ENCODE measurements around the gene PLXDC1.
"Not testable (repeated sequence)": the region's sequence is repeated elsewhere in the genome, so short reads cannot be mapped to it uniquely, and the experiment has no call there.

Gene PLXDC1

DNA sequence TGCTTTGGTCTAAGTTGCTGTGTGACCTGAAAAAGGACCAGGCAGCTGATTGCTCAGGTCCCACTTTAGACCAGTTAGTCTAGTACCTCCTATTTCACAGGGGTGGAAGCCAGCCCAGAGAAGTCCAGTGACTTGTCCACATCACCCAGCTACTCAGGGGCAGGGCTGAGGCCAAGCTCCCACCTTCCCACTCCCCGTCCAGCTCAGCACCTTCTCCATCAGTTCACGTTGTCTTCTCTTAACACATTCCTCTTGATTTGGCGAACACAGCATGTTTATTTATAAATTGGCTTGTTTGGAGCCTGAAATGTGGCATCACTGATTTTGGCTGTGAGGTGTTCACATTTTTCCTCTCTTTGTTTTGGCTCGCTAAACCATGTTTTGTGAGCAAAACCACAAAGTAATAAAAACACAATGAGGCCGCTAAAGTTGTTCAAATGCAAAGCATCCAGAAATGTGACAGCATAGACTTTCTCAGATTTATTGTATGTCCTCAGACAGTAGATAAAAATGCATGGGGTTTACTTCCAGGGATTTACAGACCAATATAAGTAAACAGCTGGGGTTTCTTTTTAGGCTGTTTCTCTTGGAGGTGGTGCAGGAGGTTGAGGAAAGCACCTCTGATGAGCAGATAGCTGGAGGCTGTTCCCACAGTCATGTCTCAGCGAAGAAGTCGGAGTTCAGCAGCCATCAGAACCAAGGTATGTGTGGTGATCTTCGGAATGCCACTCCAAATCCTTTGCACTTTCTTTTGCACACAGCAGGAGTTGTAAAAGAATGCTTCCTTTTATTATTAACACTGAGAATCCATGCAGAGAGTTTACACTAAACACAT lies 88.4 kb downstream of the PLXDC1 start:
- no peak for DNase-seq (ENCODE audit: low read depth)

DNA sequence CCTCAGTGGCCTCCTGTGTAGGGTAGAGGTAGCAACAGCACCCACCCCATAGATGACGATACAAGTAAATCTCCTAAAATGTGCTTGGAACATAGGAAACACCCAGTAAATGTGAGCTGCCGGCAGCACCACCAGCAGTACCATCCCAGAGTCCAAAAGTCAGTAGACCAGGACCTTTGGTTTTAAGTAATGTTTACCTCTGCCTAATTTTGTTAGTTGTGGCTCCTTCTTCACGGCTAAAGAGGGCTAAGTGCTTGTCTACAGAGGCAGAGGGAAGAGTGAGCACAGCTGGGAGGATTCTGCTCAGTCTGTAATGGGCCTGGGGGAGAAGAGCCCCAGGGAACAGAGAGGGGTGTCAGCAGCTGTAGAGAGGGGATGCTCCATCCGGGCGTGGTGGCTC lies 92.9 kb downstream of the PLXDC1 start:
- DNase-seq (ENCODE audit: low read depth): no peak

DNA sequence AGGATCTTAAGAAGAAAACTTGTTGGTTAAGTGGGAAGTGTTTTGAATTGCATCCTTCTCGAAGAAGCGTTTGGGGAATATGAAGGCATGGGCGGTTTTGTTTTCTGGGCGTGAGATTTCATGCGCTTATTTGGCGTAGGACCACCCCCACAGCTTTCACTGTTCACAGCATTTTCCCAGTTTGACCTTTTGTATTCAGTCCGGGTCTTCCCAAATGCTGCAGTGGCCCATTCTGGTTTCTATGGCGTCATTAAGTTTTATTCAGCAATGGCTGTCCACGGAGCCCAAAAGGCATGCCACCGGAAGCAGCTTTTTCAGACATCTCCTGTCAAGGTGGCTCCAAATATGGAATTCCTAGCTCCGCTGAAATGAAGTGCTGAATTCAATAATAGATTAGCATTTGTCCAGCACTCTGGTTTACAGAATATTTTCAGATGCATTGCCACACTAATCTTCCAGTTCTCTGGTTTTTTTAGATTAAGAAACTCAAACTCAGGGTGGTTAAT lies 93.7 kb downstream of the PLXDC1 start:
- DNase-seq (ENCODE audit: low read depth): no peak

DNA sequence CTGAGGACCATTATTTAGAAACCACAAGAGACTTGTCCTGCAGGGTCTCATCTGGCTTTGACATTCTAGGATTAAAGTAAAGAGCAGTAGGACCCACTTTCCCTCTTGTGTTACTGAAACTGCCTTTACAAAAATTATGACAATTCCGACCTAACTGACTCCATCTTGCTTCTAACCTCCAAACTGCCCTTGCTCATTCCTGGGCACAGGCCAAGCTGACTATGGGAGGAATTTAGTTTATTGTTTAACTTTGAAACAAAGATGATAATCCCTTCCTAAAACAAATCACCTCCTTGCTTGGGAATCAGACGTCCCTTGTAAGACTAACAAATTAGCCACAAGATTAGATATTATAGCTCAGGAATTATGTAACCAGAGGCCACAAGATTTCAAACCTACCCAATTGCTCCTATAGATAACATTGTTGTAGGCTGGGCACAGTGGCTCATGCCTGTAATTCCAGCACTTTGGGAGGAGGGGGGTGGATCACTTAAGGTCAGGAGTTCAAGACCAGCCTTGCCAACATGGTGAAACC lies 97.3 kb downstream of the PLXDC1 start:
- DNase-seq (ENCODE audit: low read depth): no peak

DNA sequence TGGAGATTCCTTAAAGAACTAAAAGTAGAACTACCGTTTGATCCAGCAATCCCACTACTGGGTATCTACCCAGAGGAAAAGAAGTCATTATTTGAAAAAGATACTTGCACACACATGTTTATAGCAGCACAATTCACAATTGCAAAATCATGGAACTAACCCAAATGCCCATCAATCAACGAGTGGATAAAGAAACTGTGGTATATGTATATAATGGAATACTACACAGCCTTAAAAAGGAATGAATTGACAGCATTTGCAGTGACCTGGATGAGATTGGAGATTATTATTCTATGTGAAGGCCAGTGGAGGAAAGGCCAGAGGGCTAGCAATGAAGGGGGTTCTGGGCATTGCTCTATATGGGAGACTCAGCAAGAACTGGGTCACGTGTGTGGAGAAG lies 99.0 kb downstream of the PLXDC1 start:
- DNase-seq (ENCODE audit: low read depth): not testable (repeated sequence)

DNA sequence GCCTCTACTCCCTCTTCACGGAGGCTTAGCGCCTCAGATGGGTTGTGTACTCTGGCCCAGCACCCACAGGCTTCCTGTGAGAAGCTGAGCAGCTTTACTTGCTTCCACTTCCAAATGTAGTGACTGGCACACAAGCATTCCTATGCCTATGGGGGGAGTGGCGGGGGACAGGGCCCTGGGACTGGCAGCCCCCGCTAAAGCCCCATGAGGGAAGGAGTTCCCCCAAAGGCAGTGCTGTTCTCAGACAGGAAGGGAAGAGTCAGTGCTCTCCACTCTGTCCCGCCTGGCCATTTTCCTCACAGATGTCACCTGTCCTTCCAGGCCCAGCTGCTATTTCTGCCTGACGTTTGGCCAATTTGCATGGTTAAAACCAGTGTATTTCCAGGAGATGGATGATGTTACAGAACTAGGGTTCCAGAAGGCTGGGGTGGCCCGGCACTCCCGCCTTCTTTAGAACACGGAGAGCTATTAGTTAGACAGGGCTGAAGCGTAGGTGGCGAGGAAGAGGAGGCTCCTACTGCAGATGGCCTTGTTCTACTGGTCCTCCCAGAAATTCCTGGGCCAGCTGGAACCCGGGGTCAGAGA lies 100.3 kb downstream of the PLXDC1 start:
- DNase-seq (ENCODE audit: low read depth): no peak

DNA sequence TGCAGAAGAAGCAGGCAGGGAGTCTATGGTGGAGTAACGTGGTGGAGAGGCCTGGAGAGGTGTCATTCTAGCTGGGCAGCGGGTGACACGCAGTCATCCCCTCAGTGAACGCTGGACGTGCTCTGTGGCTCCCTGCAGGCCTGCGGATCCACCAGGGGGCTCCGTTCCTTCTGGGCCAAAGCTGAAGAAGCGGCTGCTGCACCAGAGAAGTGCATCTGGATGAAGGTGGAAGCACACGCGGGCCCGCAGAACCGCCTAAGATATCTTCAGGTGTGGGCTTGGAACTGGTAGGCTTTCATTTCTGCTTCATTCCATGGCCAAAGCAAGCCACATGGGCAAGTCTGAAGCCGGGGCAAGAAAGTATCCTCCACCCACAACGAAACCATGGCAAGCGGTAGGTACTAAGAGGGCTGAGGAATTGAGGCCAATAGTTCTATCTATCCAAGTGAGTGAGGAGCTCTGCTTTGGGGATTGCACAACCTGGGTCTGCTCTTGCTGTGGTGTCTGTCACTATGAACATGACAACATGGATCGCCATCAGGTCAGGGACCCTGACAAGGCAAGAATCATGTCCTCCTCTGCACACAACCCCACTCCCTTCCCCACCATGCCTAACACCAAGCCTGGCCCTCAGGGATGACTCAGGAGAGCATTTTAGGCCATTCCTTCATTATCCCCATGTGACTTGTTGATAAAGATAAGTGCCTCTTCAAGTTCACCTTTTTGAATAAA lies 105.3 kb downstream of the PLXDC1 start:
- no peak for DNase-seq (ENCODE audit: low read depth)

DNA sequence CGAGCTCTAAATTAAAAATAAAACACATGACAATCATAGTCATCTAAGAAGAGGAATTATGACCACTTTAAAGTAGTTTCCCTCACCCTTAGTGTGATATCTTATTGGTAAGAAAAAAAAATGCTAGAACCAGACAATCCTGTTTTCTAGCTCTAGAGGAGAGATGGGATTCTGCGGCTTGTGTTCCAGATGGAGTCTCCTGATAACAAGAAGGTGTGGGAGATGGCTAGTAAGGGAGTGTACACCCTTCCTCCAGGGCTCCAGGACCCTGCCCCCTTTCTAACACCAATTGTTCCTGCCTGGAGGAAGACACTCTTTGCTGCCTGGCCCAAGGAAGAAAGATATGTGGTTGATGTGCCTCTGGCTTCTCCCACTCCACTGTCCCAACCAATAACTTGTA lies 115.4 kb downstream of the PLXDC1 start:
- DNase-seq (ENCODE audit: low read depth): no peak

DNA sequence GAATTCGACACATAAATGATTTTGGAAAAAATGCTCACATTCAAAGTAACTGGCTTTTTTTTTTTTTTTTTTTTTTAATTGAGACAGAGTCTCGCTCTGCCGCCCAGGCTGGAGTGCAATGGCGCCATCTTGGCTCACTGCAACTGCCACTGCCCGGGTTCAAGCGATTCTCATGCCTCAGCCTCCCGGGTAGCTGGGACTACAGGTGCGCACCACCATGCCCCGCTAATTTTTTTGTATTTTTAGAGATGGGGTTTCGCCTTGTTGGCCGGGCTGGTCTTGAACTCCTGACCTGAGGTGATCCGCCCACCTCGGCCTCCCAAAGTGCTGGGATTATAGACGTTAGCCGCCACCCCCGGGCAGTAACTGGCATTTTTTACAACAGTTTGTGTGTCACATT lies 115.9 kb downstream of the PLXDC1 start:
- DNase-seq (ENCODE audit: low read depth): not testable (repeated sequence)

DNA sequence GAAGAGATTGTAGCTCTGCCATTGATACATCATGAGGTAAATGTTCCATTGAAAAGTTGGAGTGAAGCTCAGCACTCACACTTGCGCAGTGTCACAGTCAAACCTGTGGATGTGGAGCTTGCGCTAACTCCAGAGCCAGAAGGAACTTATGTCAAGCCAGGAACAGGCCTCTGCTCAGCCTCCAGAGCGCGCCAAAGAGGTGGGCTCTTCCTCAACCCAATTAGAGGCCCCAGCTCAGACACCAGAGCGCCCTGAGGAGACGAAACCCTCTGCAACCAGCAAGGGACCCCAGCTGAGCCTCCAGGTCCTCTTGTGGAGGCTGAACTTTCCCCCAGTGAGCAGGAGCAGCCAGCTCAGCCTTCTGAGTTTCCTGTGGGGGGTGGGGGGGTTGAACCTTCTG lies 122.7 kb downstream of the PLXDC1 start:
- DNase-seq (ENCODE audit: low read depth): no peak

DNA sequence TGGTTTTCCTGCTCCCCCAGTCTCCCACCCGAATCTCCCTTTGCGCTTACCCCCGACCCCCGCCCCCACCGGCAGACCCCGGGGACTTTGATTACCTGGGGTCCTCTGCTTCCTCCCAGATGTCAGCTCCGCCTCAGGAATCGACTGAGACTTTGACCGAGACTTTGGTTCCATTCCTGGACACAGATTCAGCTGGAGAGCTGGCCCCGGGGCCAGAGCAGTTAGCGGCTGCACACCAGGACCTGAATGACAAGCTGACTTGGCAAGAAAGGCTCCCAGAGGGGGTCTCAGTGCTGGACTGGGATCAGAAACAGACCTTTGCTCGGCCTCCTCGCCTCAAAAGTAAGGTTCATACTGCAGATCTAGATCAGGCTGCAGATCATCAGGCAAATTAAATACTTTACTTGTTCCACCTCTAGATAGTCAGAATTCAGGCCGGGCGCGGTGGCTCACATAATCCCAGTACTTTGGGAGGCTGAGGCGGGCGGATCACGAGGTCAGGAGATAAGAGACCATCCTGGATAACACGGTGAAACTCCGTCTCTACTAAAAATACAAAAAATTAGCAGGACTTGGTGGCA lies 123.9 kb downstream of the PLXDC1 start:
- no peak for DNase-seq (ENCODE audit: low read depth)

DNA sequence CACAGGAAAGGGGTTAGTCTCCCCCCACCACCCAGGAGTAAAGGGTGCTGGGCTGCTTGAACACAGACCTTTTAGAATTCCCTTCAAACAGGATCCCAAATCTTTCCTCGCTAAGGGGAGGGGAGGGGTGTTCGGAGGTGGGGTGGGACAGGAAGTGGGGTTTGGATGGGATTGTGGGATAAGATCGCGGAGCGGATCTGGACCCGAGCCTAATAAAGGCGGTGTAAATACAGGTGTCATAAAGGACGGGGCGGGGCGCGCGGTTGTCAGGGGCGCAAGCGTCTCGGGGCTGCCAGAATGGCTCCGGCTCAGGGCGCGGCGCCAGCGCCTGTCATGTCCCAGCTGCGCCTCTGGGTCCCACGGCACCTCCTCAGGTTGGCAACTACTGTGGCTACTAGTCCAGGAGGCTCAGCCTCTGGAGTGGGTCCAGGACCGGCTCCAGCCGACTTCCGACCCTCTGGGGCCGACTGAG lies 124.4 kb downstream of the PLXDC1 start:
- no peak for DNase-seq (ENCODE audit: low read depth)

DNA sequence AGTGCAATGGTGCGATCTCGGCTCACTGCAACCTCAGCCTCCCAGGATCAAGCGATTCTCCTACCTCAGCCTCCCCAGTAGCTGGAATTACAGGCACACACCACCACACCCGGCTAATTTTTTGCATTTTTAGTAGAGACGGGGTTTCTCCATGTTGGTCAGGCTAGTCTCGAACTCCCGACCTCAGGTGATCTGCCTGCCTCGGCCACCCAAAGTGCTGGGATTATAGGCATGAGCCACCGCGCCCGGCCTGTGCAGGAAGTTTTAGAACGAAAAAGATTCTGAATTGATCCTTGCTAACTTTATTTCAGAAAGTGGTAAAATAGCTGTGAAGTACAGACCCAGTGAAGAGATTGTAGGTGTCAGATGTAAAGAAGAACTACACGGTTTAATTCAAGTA lies 125.1 kb downstream of the PLXDC1 start:
- not testable (repeated sequence) for DNase-seq (ENCODE audit: low read depth)

DNA sequence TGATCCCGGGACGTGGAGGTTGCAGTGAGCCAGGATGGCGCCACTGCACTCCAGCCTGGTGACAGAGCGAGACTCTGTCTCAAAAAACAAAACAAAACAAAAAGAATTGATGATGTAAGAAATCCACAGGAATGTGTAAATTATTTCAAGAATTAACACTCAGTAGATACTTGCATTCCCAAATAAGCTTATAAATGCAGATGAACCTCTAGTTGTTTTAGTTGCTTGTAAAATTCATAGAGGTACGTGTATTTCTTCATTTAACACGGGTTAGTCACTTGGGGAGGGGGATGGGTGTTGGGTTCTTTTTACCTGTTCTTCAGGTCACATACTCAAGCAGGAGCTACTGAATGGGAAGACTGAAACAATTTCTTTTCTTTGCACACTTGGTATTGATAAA lies 128.5 kb downstream of the PLXDC1 start:
- DNase-seq (ENCODE audit: low read depth): no peak

DNA sequence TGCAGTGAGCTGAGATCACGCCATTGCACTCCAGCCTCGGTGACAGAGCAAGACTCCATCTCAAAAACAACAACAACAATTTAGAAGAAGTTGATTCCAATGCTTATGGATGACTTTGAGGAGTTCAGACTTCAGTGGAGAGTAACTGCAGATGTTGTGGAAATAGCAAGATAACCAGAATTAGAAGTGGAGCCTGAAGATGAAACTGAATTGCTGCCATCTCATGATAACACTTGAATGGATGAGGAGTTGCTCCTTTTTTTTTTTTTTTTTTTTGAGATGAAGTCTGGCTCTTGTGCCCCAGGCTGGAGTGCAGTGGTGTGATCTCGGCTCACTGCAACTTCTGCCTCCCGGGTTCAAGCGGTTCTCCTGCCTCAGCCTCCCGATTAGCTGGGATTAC lies 131.4 kb downstream of the PLXDC1 start:
- not testable (repeated sequence) for DNase-seq (ENCODE audit: low read depth)

DNA sequence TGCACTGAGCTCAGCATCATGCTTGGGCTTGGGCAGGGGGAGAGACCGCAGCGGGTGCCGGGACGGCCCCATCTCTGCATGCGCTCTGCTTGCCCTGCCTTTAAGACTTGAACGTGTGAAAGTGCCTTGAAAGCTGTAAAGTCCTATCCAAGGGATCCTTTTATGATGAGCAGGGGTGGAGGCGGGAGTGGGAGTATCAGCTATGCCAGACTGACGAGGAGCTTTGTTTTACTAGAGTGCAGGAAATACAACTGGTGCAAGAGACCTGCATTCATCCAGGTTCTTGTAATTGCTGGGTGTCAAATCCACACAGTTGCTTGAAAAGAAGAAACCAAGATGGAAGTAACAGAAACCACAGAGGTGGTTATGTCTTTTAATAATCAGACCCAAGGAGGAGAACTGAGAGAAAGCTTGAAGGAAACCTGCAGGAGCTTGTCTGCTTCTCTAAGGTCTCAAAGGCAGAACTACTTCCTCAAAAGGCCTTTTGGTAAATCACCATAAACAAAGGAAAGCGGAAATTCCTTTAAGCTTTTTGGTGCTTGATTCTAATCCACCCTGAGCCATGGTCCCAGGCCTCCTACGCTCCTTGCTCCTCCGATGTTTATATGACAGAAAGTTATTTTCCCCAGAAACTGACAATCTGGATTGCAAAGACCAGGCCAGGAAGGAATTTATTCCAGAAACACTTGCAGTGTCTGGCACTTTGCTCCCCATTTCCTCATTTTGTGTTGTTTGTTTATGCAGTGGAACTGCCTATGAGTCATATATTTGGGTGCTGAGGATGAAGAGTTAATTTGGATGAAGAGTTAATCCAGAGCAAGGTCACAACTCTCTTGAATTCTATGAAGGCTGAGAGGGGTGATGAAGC lies 132.9 kb downstream of the PLXDC1 start:
- DNase-seq (ENCODE audit: low read depth): no peak

DNA sequence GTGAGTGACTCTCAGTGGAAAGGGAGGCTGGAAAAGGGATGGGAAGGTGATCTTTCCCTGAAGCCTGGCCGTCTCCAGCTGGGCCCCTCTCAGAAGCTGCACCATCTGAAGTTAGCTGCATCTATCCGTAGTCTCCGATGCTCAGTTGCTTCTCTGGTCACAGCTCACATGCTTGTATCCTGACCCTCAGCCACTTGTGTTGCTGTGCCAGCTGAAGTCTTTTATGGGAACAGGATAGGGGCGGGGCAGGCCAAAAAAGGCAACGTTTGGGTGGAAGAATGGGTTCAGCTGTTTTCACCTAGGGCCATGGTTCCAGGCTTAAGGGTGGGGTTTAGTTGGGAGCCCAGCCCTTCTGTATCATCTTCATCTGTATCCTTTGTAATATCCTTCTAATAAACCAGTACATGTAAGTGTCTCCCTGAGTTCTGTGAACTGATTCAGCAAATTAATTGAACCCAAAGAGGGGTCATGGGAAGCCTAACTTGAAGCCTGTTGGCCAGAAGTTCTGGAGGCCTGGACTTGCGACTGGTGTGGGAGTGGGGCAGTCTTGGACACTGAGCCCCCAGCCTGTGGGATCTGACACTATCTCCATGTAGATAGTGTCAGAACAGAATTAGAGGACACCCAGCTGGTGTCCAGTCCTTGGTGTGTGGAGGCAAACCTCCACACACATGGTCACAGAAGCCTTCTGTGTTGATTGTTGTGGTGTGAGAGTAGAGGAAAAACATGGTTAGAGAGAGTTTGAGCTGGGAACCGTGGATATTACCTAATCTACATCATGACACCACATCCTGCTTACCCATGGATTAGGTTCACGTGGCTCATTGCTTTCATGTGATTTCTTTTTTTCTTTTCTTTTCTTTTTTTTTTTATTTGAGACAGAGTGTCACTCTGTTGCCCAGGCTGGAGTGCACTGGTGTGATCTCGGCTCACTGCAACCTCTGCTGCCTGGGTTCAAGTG lies 135.0 kb downstream of the PLXDC1 start:
- DNase-seq (ENCODE audit: low read depth): no peak

DNA sequence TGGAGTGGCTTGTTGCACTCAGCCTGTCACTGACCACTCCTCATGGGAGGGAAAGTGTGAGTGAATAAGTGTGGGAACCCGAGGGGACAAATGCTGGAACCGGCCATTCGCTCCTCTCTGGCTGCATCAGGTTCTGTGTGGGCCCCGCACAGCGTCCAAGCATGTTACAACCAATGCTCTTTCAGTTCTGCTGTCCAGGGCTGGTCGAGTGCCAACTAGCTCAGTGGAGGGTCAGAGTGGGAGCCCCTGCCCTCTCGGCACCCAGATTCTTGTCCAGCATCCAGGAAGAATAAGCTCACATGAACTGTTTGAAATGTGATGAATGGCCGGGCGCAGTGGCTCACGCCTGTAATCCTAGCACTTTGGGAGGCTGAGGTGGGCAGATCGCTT lies 135.9 kb downstream of the PLXDC1 start:
- DNase-seq (ENCODE audit: low read depth): no peak

DNA sequence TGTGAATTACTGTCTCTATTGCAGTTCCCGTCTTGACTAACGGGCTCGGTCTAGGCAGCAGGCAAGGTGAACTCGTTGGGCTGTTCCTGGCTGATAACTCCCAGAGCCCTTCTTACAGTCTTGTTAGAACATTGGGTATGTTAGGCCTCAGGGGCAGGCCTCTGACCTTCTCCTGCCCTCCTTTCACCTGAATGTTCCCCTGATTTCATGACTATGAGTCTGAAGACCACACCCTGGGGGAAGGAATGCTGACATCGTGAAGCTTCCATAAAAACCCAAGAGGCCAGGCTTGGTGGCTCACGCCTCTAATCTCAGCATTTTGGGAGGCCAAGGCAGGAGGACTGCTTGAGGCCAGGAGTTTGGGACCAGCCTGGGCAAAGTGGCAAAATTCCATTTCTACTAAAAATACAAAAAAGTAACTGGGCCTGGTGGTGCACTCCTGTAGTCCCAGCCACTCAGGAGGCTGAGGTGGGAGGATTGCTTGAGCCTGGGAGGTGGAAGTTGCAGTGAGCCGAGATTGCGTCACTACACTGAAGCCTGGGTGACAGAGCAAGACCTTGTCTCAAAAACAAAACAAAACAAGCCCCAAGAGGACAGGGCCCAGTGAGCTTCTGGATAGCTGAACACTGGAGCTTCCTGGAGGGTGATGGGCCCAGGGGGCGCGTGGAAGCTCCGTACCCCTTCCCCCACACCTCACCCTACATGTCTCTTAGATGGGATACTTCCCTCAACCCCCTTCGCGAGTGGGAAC lies 136.5 kb downstream of the PLXDC1 start:
- DNase-seq (ENCODE audit: low read depth): no peak

Measured in stimulated activated CD8-positive, alpha-beta memory T cell treated with anti-CD3 and anti-CD28 coated beads, Interleukin-12 subunit alpha, Interleukin-12 subunit beta, amount 100 ng/mL, for 4 hours (primary cell).